Neural cell (in vitro differentiated cells): ENCODE data around the gene GPR150. TPM values are rescaled to one million over a fixed set of nuclear protein-coding genes. Genes with fewer than 3 reads are reported as not detected.

ENCODE experiments used
- H2AFZ ChIP-seq: fragments of 200-600, 300-800 bp; sonication (generic), shearing (Covaris generic); 2 replicates; pipeline ENCODE4 v1.6.0; 2014; ENCODE audit warnings: low read depth, mild to moderate bottlenecking, antibody characterized with exemption, low read length, moderate library complexity
- H3F3A ChIP-seq: fragments of 200-600 bp; shearing (Covaris generic); 2 replicates; pipeline ENCODE4 v1.6.1; 2016; ENCODE audit warnings: mild to moderate bottlenecking, moderate library complexity, mixed read lengths, antibody characterized with exemption, low read length; ENCODE audit not compliant: insufficient read depth, poor library complexity, severe bottlenecking
- H3K27ac ChIP-seq: fragments of 200-600, 300-800 bp; sonication (generic), shearing (Covaris generic); 2 replicates; pipeline ENCODE4 v1.5.1; 2014; ENCODE audit warnings: mild to moderate bottlenecking, low read length, moderate library complexity
- H3K27me3 ChIP-seq: fragments of 300-800, 200-600 bp; sonication (generic), shearing (Covaris generic); 2 replicates; pipeline ENCODE4 v1.6.0; 2014; ENCODE audit warnings: mild to moderate bottlenecking, low read depth, low read length, moderate library complexity; ENCODE audit not compliant: insufficient read depth
- H3K36me3 ChIP-seq: fragments of 300-800, 200-600 bp; sonication (generic), shearing (Covaris generic); 2 replicates; pipeline ENCODE4 v1.5.1; 2014; ENCODE audit warnings: mild to moderate bottlenecking, antibody characterized with exemption, low read length, moderate library complexity; ENCODE audit not compliant: insufficient read depth
- H3K4me2 ChIP-seq: fragments of 300-800, 200-600 bp; sonication (generic), shearing (Covaris generic); 2 replicates; pipeline ENCODE4 v1.6.0; 2014; ENCODE audit warnings: mild to moderate bottlenecking, low read length
- H3K4me3 ChIP-seq: fragments of 300-800, 200-600 bp; sonication (generic), shearing (Covaris generic); 2 replicates; pipeline ENCODE4 v1.5.1; 2014; ENCODE audit warnings: mild to moderate bottlenecking, low read length, moderate library complexity
- H3K79me2 ChIP-seq: fragments of 200-600 bp; shearing (Covaris generic); replicated peaks from 2 replicates; pipeline ENCODE4 v1.6.0; 2014; ENCODE audit warnings: mild to moderate bottlenecking, low read length, moderate library complexity; ENCODE audit not compliant: insufficient read depth
- H3K9ac ChIP-seq: fragments of 300-800, 200-600 bp; sonication (generic), shearing (Covaris generic); 2 replicates; pipeline ENCODE4 v1.6.1; 2016; ENCODE audit warnings: mild to moderate bottlenecking, low read length, mixed read lengths
- H3K9me2 ChIP-seq: fragments of 200-600 bp; shearing (Covaris generic); 2 replicates; pipeline ENCODE4 v1.6.1; 2016; ENCODE audit warnings: mild to moderate bottlenecking, low read length, mixed read lengths; ENCODE audit not compliant: insufficient read depth
- H3K9me3 ChIP-seq: fragments of 200-600, 300-800 bp; sonication (generic), shearing (Covaris generic); 2 replicates; pipeline ENCODE4 v1.6.1; 2016; ENCODE audit warnings: mild to moderate bottlenecking, mixed run types, low read length, moderate library complexity, mixed read lengths
- H4K20me1 ChIP-seq: fragments of 200-600 bp; shearing (Covaris generic); 2 replicates; pipeline ENCODE4 v1.6.1; 2016; ENCODE audit warnings: mild to moderate bottlenecking, mixed run types; ENCODE audit not compliant: insufficient read depth
- EP300 ChIP-seq: fragments of 450-650 bp; conservative IDR thresholded peaks from 2 replicates; pipeline ENCODE4 v1.6.1; 2014; ENCODE audit warnings: antibody characterized with exemption, mild to moderate bottlenecking, moderate library complexity; ENCODE audit not compliant: poor library complexity, severe bottlenecking
- EZH2 ChIP-seq: fragments of 200-600, 300-800 bp; shearing (Covaris generic), sonication (generic); IDR thresholded peaks from 2 replicates; pipeline ENCODE4 v1.6.1; 2014; ENCODE audit warnings: antibody characterized with exemption, low read length, borderline replicate concordance, mild to moderate bottlenecking; ENCODE audit not compliant: insufficient read depth, poor library complexity, severe bottlenecking
- MXI1 ChIP-seq: fragments of 450-650 bp; conservative IDR thresholded peaks from 2 replicates; pipeline ENCODE4 v1.6.1; 2014; ENCODE audit warnings: antibody characterized with exemption, mild to moderate bottlenecking; ENCODE audit not compliant: poor library complexity, severe bottlenecking
- POLR2AphosphoS5 ChIP-seq: IDR thresholded peaks from 2 replicates; pipeline ENCODE4 v1.6.1; 2012
- RAD21 ChIP-seq: fragments of 450-650 bp; conservative IDR thresholded peaks from 2 replicates; pipeline ENCODE4 v1.6.1; 2014; ENCODE audit warnings: antibody characterized with exemption, mild to moderate bottlenecking, moderate library complexity
- SMC3 ChIP-seq: fragments of 450-650 bp; conservative IDR thresholded peaks from 2 replicates; pipeline ENCODE4 v1.6.1; 2014; ENCODE audit warnings: antibody characterized with exemption, mild to moderate bottlenecking, moderate library complexity; ENCODE audit not compliant: poor library complexity
- TAF1 ChIP-seq: IDR thresholded peaks from 2 replicates; pipeline ENCODE4 v1.6.1; 2012; ENCODE audit warnings: low read depth
- polyA plus RNA-seq: library from polyadenylated mRNA; depleted of rRNA; stranded (reverse); fragments of >200 nt; gene quantifications from 2 replicates; pipeline ENCODE4 v1.2.3, GENCODE V29; 2014
- TF ChIP-seq, protein P1 (sequence below): IDR thresholded peaks from 2 replicates; pipeline ENCODE4 v1.6.1; 2012; ENCODE audit warnings: borderline replicate concordance
- TF ChIP-seq, protein P2 (sequence below): fragments of 450-650 bp; IDR thresholded peaks from 2 replicates; pipeline ENCODE4 v1.5.1; 2014; ENCODE audit warnings: antibody characterized with exemption, mild to moderate bottlenecking, moderate library complexity; ENCODE audit not compliant: poor library complexity, severe bottlenecking

GPR150 gene
- polyA plus RNA-seq, 1 donor from 2014 or later: not detected

DNA sequence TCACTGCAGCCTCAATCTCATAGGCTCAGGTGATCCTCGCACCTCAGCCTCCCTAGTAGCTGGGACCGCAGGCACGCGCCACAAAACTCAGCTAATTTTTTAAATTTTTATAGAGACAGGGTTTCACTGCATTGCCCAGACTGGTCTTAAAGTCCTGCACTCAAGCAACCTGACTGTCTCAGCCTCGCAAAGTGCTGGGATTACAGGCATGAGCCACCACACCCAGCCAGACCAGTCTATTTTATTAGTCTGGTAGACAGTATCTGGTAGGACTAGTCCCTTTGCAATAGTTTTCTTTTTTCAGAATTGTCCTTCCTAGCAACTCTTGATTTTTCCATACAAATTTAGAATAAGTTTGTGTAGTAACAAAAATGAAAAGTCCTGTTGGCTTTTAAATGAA lies 14.1 kb upstream of the GPR150 start:
- Histone ChIP-seq H3K36me3 (no peaks in the 10 kb centered on the region), H3K79me2 (no peaks in the 10 kb centered on the region), H3K27ac (no peak overlapping the region)

DNA sequence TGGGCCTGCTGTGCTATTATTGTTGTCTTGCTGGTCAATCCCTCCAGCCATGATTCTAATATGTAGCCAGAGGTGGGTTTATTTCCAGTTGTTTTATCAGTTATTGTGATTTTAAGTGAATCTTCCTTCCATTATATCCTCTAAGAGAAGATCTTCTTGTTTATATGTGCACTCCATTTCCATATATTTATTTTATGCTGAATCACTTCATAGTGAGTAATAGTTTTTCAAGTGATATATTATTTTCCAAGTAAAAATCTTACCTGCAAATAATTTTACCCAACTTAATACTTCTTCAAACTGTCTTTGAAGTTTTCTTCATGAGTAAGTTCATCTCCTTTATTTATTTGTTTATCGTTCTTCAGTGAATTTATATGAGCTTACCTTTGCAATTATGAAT lies 13.5 kb upstream of the GPR150 start:
- Histone ChIP-seq H3K79me2 (no peaks in the 10 kb centered on the region), H3F3A (no peaks in the 10 kb centered on the region), H4K20me1 (no peaks in the 10 kb centered on the region), H3K9ac (no peak overlapping the region), H3K9me2 (no peaks in the 10 kb centered on the region), H3K4me2 (no peak overlapping the region), H3K27ac (no peak overlapping the region), H3K4me3 (no peak overlapping the region), H3K36me3 (no peaks in the 10 kb centered on the region), H2AFZ (no peak overlapping the region), H3K27me3 (no peaks in the 10 kb centered on the region), H3K9me3 (no peaks in the 10 kb centered on the region)
- TF ChIP-seq, protein P1, sequence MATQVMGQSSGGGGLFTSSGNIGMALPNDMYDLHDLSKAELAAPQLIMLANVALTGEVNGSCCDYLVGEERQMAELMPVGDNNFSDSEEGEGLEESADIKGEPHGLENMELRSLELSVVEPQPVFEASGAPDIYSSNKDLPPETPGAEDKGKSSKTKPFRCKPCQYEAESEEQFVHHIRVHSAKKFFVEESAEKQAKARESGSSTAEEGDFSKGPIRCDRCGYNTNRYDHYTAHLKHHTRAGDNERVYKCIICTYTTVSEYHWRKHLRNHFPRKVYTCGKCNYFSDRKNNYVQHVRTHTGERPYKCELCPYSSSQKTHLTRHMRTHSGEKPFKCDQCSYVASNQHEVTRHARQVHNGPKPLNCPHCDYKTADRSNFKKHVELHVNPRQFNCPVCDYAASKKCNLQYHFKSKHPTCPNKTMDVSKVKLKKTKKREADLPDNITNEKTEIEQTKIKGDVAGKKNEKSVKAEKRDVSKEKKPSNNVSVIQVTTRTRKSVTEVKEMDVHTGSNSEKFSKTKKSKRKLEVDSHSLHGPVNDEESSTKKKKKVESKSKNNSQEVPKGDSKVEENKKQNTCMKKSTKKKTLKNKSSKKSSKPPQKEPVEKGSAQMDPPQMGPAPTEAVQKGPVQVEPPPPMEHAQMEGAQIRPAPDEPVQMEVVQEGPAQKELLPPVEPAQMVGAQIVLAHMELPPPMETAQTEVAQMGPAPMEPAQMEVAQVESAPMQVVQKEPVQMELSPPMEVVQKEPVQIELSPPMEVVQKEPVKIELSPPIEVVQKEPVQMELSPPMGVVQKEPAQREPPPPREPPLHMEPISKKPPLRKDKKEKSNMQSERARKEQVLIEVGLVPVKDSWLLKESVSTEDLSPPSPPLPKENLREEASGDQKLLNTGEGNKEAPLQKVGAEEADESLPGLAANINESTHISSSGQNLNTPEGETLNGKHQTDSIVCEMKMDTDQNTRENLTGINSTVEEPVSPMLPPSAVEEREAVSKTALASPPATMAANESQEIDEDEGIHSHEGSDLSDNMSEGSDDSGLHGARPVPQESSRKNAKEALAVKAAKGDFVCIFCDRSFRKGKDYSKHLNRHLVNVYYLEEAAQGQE: no peak
- TF ChIP-seq POLR2AphosphoS5 (no peak), RAD21 (no peak), MXI1 (no peak)
- TF ChIP-seq, protein P2, sequence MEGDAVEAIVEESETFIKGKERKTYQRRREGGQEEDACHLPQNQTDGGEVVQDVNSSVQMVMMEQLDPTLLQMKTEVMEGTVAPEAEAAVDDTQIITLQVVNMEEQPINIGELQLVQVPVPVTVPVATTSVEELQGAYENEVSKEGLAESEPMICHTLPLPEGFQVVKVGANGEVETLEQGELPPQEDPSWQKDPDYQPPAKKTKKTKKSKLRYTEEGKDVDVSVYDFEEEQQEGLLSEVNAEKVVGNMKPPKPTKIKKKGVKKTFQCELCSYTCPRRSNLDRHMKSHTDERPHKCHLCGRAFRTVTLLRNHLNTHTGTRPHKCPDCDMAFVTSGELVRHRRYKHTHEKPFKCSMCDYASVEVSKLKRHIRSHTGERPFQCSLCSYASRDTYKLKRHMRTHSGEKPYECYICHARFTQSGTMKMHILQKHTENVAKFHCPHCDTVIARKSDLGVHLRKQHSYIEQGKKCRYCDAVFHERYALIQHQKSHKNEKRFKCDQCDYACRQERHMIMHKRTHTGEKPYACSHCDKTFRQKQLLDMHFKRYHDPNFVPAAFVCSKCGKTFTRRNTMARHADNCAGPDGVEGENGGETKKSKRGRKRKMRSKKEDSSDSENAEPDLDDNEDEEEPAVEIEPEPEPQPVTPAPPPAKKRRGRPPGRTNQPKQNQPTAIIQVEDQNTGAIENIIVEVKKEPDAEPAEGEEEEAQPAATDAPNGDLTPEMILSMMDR: no peak

More for the DNA sequence above, 14.1 kb upstream of the GPR150 start:
- Histone ChIP-seq H3F3A (no peaks in the 10 kb centered on the region), H3K9ac (no peak overlapping the region), H4K20me1 (no peaks in the 10 kb centered on the region), H3K27me3 (no peaks in the 10 kb centered on the region), H3K4me3 (no peak overlapping the region), H2AFZ (no peak overlapping the region), H3K9me3 (no peaks in the 10 kb centered on the region), H3K9me2 (no peaks in the 10 kb centered on the region), H3K4me2 (no peak overlapping the region)
- TF ChIP-seq RAD21 (no peak), SMC3 (no peak), MXI1 (no peak), TAF1 (no peak), EP300 (no peak), POLR2AphosphoS5 (no peak), EZH2 (no peak)
- TF ChIP-seq, protein P1: no peak
- TF ChIP-seq, protein P2: no peak
